UCSD-AML1 (cell line): ENCODE data around the gene PMAIP1.

Source experiments
- DNase-seq: peaks from one replicate; lab custom pipeline; 2025; ENCODE audit not compliant: unreplicated experiment; lab: John Stamatoyannopoulos, UW

The PMAIP1 gene

GRCh38 chr18:59952283-59953007 lies 52.6 kb downstream of the PMAIP1 start:
- no peak for DNase-seq
